ENCODE results near the gene SLC17A9. TPM values are rescaled to one million over a fixed set of nuclear protein-coding genes. Genes with fewer than 3 reads are reported as not detected.

SLC17A9 gene
- total RNA-seq, 1 experiment from 2014 or later = not detected

DNA sequence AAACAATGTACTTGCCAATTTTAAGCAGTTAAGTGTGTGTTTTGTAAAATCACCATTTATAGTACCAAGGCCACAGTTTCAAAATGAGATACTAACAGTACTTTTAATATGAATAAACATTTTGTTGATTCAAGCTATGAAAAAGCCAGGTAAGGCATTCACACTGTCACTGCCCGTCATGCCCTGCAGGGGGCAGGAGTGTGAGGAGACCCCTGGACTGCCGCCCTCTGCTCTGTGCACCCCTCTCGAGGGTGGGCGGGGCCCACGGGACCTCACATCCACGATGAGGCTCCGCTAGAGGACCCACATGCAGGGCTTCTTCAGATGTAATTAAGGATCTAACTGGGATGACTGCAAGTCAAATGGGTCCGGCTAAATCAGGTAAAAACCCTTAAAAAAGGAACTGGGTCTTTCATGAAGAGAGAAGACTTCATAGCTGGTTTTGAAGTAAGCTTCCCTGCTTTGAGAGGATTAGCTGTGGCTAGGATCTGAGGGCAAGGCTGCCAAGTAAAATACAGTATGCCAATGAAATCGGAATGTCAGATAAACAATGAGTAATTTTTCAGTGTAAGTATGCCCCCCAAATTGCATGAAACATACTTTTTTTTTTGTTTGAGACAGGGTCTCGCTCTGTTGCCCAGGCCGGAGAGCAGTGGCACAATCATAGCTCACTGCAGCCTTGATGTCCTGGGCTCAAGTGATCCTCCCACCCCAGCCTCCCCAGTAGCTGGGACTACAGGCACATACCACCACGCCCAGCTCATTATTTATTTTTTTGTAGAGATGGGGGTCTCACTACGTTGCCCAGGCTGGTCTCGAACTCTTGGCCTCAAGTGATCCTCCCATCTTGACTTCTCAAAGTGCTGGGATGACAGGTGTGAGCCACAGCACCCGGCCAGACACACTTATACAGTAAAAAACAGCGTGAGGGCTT is 44.9 kb upstream of the SLC17A9 start:
- DNase-seq = no peak
- TF ChIP-seq CTCF (conservative IDR thresholded peaks at IDR 0.05; ENCODE audit: low read depth, low read length) (peak; percentile 68), EZH2phosphoT487 (IDR thresholded peaks at IDR 0.05; ENCODE audit: borderline replicate concordance, low read length) (no peak)
- intact Hi-C loops (cut with micrococcal nuclease) = no loop called here
- H3K9me2 ChIP-seq (replicated peaks; ENCODE audit: low read length) = no peaks in the 10 kb centered on the region
- no peak overlapping the region for H2AFZ ChIP-seq (ENCODE audit: low read length)
- no peaks in the 10 kb centered on the region for H3F3A ChIP-seq (ENCODE audit: low read length, unreplicated experiment)
- H3K4me2 ChIP-seq (ENCODE audit: low read length) = no peak overlapping the region
- no TSS peak for BruUV-seq (replicated peaks)
- CTCF ChIA-PET = interaction anchor here (0.6 kb wide), 2 partner anchors 32 to 605 kb away, joined by 3 read pairs; no protein-coding TSS in a partner anchor
- H3K9ac ChIP-seq (ENCODE audit: low read length) = no peak overlapping the region
- no peaks in the 10 kb centered on the region for H3K9me3 ChIP-seq (ENCODE audit: low read length)
- POLR2A ChIA-PET (ENCODE audit: unreplicated experiment) = interaction anchor here (0.6 kb wide), 2 partner anchors 14 to 32 kb away, joined by 3 to 4 read pairs; no protein-coding TSS in a partner anchor
- peaks cover 5% of the 10 kb centered on the region; the same call in 1 of the 2 replicates for H3K4me1 ChIP-seq (ENCODE audit: insufficient read depth, low read length)
- peaks cover 86% of the 10 kb centered on the region for H3K36me3 ChIP-seq (ENCODE audit: low read depth, low read length)
- H3K79me2 ChIP-seq (ENCODE audit: low read length) = peaks cover 40% of the 10 kb centered on the region
- no peak for ATAC-seq
- no peak overlapping the region for H3K4me3 ChIP-seq (ENCODE audit: low read length)
- no peaks in the 10 kb centered on the region for H3K27me3 ChIP-seq (ENCODE audit: low read length)
- no peak overlapping the region for H3K27ac ChIP-seq (ENCODE audit: low read length)
- peaks cover 29% of the 10 kb centered on the region; the same call in 1 of the 2 replicates for H4K20me1 ChIP-seq (ENCODE audit: low read length)

DNA sequence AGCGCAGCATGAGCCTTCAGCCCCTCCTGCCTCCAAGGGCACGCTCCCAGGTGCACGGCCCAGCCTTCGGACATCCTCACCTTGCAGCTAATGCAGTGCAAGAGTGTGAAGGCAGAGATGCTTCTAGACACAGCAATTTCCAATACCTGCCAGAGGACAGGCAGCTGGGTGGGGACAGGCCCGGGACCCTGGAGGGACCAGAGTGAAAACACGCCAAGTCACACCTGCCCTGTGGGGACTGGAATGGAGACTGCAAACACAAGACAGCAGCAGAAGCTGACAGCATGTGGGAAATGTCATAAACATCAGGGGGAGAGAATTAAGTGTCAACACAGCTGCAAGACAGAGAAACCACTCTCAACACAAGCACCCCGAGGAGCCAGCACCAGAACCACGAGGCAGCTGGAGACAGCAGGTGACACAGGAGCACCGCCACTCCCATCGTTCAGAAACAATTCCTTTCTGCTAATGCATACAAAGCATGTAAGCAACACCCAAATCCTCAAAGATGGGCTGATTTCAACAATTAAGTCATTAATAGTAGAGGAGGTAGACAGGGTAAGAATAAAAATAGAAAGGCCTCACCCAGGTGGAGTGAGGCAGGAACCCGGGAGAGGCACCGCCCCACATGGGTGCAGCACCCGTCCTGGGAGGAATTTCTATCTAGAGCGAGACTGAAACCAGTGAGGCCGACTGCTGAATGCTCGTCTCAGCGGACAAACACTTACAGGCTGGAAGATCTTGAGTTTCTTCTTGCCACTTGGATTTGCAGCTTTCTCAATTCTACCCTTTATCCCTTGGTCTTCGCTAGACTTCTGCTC is 43.3 kb upstream of the SLC17A9 start:
- H3K27ac ChIP-seq (ENCODE audit: low read length) = no peak overlapping the region
- H3F3A ChIP-seq (ENCODE audit: low read length, unreplicated experiment) = no peaks in the 10 kb centered on the region
- H3K9ac ChIP-seq (ENCODE audit: low read length) = no peak overlapping the region
- peaks cover 80% of the 10 kb centered on the region for H3K36me3 ChIP-seq (ENCODE audit: low read depth, low read length)
- intact Hi-C loops (cut with micrococcal nuclease) = no loop called here
- ATAC-seq (no peak), DNase-seq (no peak)
- no peaks in the 10 kb centered on the region for H3K4me1 ChIP-seq (ENCODE audit: insufficient read depth, low read length)
- H4K20me1 ChIP-seq (ENCODE audit: low read length) = peaks cover 42% of the 10 kb centered on the region
- H3K4me3 ChIP-seq (ENCODE audit: low read length) = no peak overlapping the region
- no peak overlapping the region for H3K4me2 ChIP-seq (ENCODE audit: low read length)
- H2AFZ ChIP-seq (ENCODE audit: low read length) = no peak overlapping the region
- no peaks in the 10 kb centered on the region for H3K9me3 ChIP-seq (ENCODE audit: low read length)
- H3K79me2 ChIP-seq (ENCODE audit: low read length) = peaks cover 55% of the 10 kb centered on the region
- TF ChIP-seq CTCF (conservative IDR thresholded peaks at IDR 0.05; ENCODE audit: low read depth, low read length) = no peak
- ChIA-PET CTCF (no interaction called here), POLR2A (ENCODE audit: unreplicated experiment) (no interaction called here)
- H3K27me3 ChIP-seq (ENCODE audit: low read length) = no peaks in the 10 kb centered on the region
- no peaks in the 10 kb centered on the region for H3K9me2 ChIP-seq (replicated peaks; ENCODE audit: low read length)
- no TSS peak for BruUV-seq (replicated peaks)
